ENCODE data around the gene RDH5. TPM values are rescaled to one million over a fixed set of nuclear protein-coding genes. Genes with fewer than 3 reads are reported as not detected.

The RDH5 gene
- total RNA-seq, 1 donor from 2014 or later, result 3.6 TPM

DNA sequence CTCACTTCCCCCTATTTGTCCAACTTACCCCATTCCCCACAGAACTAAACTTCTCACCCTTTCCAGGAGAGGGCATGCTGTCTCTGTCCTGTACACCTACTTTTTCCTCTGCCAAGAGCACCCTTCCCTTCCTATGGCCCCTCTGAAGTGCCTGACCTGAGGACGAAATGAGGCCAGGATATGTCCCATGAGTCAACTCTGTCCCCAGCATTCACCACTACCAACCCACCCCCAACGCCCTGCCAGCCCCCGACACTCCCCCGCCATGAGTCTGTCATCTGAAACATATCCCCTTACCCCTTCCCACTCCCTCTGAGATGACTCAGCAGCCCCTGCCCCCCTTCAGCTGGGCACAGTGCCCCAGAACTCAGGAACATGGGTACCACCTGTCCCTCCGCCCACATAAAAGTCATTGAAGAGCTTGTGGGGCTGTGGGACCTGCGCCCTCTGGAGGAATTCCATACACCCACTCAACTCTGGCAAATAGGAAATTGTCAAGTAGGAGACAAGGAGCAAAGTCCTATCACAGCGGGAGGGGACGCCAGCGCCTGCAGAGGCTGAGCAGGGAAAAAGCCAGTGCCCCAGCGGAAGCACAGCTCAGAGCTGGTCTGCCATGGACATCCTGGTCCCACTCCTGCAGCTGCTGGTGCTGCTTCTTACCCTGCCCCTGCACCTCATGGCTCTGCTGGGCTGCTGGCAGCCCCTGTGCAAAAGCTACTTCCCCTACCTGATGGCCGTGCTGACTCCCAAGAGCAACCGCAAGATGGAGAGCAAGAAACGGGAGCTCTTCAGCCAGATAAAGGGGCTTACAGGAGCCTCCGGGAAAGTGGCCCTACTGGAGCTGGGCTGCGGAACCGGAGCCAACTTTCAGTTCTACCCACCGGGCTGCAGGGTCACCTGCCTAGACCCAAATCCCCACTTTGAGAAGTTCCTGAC, 38.8 kb upstream of the RDH5 start:
- peak overlapping the region; percentile 10 for H3K4me3 ChIP-seq (ENCODE audit: low read depth, low read length)
- TF ChIP-seq, protein P1, sequence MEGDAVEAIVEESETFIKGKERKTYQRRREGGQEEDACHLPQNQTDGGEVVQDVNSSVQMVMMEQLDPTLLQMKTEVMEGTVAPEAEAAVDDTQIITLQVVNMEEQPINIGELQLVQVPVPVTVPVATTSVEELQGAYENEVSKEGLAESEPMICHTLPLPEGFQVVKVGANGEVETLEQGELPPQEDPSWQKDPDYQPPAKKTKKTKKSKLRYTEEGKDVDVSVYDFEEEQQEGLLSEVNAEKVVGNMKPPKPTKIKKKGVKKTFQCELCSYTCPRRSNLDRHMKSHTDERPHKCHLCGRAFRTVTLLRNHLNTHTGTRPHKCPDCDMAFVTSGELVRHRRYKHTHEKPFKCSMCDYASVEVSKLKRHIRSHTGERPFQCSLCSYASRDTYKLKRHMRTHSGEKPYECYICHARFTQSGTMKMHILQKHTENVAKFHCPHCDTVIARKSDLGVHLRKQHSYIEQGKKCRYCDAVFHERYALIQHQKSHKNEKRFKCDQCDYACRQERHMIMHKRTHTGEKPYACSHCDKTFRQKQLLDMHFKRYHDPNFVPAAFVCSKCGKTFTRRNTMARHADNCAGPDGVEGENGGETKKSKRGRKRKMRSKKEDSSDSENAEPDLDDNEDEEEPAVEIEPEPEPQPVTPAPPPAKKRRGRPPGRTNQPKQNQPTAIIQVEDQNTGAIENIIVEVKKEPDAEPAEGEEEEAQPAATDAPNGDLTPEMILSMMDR (IDR thresholded peaks at IDR 0.05; ENCODE audit: insufficient read depth, low read length, poor library complexity, severe bottlenecking), result peak; percentile 61
- DNase-seq (ENCODE audit: low read depth), result no peak
- no peaks in the 10 kb centered on the region for H3K27me3 ChIP-seq (ENCODE audit: control insufficient read depth, insufficient read depth, low read length)
- no peaks in the 10 kb centered on the region for H3K36me3 ChIP-seq (ENCODE audit: control insufficient read depth, insufficient read depth, low read length)

DNA sequence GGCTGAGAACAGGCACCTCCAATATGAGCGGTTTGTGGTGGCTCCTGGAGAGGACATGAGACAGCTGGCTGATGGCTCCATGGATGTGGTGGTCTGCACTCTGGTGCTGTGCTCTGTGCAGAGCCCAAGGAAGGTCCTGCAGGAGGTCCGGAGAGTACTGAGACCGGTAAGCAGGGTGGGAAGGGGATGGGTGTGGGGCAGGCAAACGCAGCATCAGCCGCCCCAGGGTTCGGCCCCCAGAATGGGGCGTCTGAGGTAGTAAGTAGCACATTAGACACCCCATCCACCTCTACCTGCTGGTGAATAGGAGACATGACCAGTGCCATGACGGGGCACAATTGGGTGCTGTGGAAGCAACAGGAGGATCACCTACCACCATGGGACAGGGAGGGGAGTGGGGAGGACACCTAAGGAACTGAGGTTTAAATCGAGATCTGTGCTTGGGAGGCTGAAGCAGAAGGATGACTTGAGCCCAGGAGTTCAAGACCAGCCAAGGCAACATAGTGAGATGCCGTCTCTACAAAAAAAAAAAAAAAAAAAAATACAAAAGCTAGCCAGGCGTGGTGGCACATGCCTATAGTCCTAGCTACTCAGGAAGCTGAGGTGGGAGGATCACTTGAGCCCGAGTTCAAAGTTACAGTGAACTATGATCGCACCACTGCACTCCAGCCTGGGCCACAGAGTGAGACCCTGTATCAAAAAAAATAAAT, 38.0 kb upstream of the RDH5 start:
- H3K27me3 ChIP-seq (ENCODE audit: control insufficient read depth, insufficient read depth, low read length), result no peaks in the 10 kb centered on the region
- no peaks in the 10 kb centered on the region for H3K36me3 ChIP-seq (ENCODE audit: control insufficient read depth, insufficient read depth, low read length)
- TF ChIP-seq, protein P1 (IDR thresholded peaks at IDR 0.05; ENCODE audit: insufficient read depth, low read length, poor library complexity, severe bottlenecking), result no peak
- DNase-seq (ENCODE audit: low read depth), result no peak
- no peak overlapping the region for H3K4me3 ChIP-seq (ENCODE audit: low read depth, low read length)

DNA sequence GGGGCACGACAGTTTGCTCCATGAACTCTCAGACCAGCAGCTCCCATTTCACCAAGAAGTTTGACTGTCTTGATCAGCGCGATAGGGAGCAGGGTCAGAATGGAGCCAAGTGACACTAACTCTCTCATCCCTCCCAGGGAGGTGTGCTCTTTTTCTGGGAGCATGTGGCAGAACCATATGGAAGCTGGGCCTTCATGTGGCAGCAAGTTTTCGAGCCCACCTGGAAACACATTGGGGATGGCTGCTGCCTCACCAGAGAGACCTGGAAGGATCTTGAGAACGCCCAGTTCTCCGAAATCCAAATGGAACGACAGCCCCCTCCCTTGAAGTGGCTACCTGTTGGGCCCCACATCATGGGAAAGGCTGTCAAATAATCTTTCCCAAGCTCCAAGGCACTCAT, 36.5 kb upstream of the RDH5 start:
- no peak overlapping the region for H3K4me3 ChIP-seq (ENCODE audit: low read depth, low read length)
- no peaks in the 10 kb centered on the region for H3K36me3 ChIP-seq (ENCODE audit: control insufficient read depth, insufficient read depth, low read length)
- DNase-seq (ENCODE audit: low read depth), result no peak
- no peaks in the 10 kb centered on the region for H3K27me3 ChIP-seq (ENCODE audit: control insufficient read depth, insufficient read depth, low read length)
- TF ChIP-seq, protein P1 (IDR thresholded peaks at IDR 0.05; ENCODE audit: insufficient read depth, low read length, poor library complexity, severe bottlenecking), result no peak

DNA sequence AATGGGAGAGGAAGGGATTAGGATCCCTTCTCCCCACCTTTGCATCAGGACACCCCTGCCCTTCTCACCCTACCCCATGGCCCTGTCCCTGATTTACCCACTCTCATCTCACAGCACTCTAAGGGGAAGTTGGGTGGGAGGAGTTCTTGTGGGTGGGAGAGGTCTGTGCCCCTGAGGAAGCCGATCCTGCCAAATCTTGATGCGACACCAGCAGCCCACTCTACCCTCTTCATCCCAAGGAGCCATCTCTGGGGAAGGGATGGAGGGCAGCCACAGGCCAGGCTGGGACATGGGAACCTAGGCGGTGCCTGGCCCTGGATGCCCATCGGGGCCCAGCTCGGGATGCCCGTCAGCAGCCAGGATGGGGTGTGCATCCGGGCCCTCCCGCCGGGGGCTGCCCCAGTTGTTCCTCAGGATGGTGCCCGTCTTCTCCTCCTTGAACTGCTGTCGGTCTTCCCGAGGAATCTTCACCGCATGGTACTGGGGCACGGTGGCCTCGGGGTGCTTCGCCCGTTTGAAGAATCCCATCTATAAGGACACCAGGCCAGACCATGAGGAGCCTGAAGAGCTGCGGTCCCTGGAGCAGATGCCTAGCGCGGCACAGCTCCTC, 35.3 kb upstream of the RDH5 start:
- DNase-seq (ENCODE audit: low read depth), result no peak
- no peak overlapping the region for H3K4me3 ChIP-seq (ENCODE audit: low read depth, low read length)
- no peaks in the 10 kb centered on the region for H3K27me3 ChIP-seq (ENCODE audit: control insufficient read depth, insufficient read depth, low read length)
- TF ChIP-seq, protein P1 (IDR thresholded peaks at IDR 0.05; ENCODE audit: insufficient read depth, low read length, poor library complexity, severe bottlenecking), result no peak
- H3K36me3 ChIP-seq (ENCODE audit: control insufficient read depth, insufficient read depth, low read length), result no peaks in the 10 kb centered on the region

DNA sequence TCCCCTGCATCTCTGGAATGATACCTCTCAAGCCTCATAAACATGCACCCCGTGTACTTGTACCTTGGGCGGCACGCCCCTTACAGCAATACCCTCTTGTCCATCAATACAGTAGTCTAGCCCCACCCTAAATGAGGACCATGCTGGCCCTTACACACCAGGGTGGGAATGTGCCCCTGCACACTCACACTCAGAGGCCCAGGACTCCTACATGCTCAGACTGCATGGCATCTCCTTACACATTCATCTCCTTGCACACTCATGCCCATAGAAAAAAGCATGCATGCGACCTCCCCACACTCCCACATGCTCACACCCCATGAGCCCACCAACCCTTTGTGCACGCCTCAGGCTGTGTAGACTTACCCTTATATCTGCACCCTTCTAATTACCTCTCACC, 34.5 kb upstream of the RDH5 start:
- TF ChIP-seq, protein P1 (IDR thresholded peaks at IDR 0.05; ENCODE audit: insufficient read depth, low read length, poor library complexity, severe bottlenecking), result no peak
- no peak overlapping the region for H3K4me3 ChIP-seq (ENCODE audit: low read depth, low read length)
- DNase-seq (ENCODE audit: low read depth), result no peak
- no peaks in the 10 kb centered on the region for H3K27me3 ChIP-seq (ENCODE audit: control insufficient read depth, insufficient read depth, low read length)
- no peaks in the 10 kb centered on the region for H3K36me3 ChIP-seq (ENCODE audit: control insufficient read depth, insufficient read depth, low read length)

All from kidney epithelial cell (primary cell).